SKM-1 (cell line): ENCODE data around the gene PTTG2.
"Not testable (repeated sequence)": the region's sequence is repeated elsewhere in the genome, so short reads cannot be mapped to it uniquely, and the experiment has no call there.

Experiments
- DNase-seq: peaks from one replicate; lab custom pipeline; 2025; ENCODE audit not compliant: unreplicated experiment; lab: John Stamatoyannopoulos, UW

PTTG2 gene

DNA sequence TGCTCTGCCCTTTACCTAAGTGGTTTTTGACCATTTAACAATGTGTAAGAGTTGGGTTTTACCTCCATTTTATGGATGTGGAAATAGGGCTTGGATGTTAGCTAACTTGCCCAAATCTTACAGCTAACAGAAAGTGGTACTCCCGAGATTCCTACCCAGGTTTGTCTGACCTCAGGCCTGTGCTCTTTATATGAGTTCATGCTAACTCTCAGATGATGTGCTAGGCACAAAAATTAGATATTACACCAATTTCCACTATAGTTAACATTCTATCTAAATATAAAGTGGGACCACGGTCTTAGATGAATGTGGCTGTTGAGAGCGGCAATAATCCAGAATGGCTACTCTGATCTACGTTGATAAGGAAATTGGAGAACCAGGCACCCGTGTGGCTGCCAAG is at the start of gene PTTG2:
Gene PTTG2 (plus strand): TSS at position 301 of the 400 bp plus-strand sequence. CDS start 37 bp downstream, at position 338.
- no peak for DNase-seq

DNA sequence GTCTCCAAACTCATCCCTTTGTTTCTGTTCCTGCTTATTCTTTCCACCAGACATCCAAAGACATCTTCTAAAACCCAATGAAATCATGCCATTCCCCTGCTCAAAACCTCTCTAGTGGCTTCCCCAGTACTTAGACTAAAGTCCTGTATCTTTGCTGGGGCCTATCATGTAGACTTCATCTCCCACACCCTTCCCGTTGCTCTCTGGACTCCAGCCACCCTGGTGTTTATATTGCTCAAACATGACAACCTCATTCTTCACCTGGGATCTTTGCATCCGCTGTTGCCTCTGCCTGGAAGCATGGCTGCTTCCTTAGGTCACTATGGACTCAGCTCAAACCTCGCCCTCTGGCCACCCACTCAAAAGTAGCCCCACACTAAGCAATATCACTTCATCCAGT is 45.7 kb upstream of the PTTG2 start:
- no peak for DNase-seq

DNA sequence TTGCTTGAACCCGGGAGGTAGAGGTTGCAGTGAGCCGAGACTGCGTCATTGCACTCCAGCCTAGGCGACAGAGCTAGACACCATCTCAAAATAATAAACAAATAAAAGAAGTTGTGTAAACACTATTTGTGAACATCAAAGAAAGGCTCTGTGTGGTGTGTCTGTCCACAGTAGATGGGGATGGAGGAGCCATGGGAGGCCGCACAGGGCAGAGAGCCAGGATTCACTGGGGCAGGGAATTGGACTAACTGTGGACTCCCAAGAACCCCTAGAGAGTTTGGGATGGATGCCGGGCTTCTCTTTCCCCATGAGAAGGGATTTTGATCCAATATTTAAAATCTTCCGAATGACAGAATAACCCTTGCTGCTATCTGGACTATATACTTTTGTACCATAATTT is 42.8 kb upstream of the PTTG2 start:
- DNase-seq = no peak

DNA sequence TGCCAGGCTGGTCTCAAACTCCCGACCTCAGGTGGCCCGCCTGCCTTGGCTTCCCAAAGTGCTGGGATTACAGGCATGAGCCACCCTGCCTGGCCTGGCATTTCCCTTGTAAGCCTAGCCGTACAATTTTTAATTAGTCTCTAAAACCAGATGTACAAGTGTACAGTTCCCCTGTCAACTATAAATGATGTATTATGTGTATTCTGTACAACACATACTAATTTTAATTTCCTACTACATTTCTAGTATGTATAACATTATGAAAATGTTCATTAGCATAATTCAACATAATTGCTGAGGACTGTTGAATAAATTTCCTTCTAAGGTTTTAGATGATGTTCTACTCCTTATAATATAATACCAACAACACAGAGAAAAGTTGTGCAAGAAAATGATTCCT is 41.5 kb upstream of the PTTG2 start:
- DNase-seq = no peak

DNA sequence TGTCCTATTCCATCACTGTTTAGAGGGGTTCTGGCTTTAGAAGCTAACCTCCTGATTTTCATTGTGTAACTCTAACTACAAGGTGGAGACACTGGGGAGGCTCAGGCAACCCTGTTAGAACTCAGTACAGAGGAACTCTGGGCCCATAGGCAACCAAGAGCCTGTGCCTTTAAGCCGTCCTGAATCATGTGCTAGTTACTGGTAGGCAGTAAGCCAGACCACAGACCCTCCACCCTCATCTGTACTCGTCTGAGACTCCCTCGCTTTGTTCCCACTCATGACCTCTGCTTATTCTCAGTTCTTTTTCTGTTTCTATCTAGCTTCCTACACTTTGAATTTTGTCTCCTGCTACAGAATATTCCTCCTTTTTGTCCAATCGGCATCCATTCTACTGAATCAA is 37.9 kb upstream of the PTTG2 start:
- no peak for DNase-seq

DNA sequence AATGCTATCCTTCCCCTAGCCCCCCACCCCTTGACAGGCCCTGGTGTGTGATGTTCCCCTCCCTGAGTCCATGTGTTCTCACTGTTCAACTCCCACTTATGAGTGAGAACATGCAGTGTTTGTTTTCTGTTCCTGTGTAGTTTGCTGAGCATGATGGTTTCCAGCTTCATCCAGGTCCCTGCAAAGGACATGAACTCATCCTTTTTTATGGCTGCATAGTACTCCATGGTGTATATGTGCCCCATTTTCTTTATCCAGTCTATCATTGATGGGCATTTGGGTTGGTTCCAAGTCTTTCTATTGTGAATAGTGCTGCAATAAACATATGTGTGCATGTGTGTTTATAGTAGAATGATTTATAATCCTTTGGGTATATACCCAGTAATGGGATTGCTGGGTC is 37.1 kb upstream of the PTTG2 start:
- DNase-seq = not testable (repeated sequence)

DNA sequence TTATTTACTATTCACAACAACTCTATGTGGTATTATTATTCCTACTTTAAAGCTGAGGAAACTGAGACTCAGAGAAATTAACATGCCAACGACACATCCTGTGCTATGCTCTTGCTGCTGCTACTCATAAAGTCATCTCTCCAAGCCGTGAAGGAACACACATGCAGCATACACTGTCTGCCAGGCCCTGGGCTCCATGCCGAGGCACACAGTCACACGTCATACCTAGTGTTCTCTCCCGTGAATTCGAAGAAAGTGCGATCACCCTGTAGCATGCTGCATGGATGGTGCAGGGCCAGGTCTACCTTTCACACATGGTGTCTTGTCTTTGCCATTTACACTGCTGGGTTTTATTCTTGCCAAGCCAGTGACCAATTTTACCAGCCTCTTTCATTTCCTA is 35.3 kb upstream of the PTTG2 start:
- no peak for DNase-seq

DNA sequence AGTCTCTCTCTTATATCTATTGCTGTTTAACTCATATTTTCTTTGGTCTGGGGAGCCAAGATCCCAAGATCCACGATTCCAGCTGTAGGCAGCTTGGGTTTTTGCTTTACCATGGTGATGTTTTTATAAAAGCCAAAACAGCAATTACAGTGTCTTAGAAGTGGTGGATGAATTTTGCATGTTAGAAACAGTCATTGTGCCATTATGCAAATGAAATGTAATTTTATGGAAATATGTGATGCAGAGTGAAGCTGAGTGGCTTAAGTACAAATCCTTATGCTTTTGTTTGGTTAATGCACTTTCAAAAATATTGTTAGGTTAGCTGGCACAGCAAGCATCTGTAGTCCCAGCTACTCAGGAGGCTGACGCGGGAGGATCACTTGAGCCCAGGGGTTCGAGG is 32.8 kb upstream of the PTTG2 start:
- no peak for DNase-seq

DNA sequence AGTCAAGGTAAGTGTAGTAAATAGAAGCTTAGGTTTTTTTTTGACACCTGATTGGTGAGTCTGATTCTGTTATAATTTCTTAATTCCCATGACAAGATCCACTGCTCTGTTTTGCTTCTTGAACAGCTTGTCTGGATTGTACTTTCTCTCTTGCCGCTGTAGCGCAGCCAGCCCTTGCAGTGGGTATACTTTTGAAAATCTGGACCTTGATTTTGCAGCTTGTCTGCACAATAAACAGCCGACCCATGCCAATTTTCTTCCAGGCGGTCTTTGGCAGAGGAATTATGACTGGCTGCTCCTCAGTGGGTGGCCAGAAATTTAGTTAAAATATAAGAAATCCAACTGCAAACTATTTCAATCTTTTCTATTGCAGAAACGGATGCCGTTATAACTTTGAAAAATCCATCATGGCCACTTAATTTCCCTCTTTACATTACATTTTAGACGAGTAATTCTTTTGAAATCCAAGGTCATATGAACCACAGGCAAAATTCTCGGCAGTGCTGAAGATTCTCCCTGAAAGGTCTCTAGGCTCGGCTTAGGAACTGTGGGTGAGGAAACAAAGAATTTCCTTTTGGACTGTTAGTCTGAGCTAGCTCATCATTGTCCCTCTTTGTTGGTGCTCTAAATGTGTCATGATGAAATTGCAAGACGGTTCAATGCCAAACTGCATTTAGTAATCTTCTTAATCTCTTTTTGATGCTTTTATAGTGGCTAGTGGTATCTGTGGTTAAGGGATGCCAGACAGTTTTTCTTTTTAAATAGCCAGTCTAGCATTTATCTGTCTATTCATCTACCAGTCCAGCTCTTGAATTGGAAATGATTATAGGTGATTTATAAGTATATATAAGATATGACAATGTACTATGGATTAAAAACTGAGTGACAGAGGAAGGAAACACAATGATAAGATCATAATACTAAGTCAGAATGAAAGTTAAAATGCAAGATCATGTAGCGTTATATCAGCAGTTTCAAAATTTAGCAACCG is 31.5 kb upstream of the PTTG2 start:
- no peak for DNase-seq

DNA sequence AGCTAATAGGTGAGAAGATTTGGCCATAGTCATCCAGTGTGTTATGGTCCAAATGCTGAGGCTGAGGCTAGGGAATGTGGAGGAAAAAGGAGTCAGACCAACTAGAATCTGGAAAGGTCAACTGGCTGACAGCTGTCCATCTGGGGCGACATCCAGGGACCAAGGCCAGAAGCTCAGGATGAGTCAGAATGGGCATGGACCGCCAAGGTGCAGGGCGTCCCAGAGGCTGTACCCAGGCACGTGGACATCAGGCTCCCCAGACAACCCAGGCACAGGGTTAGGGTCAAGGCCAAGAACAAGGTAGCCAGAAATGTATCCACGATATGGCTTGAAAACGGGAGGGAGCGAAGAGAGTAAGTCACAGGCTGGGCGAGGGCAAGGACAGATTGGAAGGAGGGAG is 26.1 kb upstream of the PTTG2 start:
- DNase-seq = no peak

DNA sequence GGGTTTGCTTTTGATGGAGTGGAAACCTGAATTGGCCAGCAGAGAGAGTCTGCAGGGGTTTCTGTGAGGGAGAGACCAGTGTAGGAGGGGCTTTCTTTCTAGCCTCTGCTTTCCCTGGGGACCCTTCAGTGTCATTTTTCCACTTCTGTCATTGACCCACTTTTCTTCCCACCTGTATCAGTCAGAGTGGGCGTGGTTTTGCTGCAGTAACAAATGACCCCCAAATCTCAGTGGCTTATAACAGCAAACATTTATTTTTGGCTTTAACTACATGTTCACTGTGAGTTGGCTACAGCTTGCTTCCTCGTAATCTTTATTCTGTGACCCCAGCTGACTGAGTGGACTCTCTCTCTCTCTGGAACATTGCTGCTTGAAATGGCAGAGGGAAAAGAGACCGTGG is 25.6 kb upstream of the PTTG2 start:
- DNase-seq = no peak

DNA sequence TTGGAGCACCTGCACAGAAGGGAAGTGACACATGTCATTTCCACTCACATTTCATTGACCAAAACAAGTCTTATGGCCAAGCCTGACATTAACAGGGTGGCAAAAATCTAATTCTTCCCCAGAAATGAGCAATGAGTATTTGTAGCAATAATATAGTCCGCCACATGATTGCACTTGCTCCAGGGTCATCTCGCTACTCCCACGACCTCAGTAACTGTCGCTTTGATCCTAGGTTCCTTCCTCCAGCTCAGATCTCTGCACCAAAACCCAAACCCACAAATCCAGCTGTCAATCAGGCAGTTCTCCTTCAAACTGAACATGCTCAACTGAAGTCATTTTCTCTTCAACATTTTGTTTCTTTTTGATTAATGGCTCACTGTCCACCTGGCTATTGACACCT is 25.2 kb upstream of the PTTG2 start:
- DNase-seq = no peak

DNA sequence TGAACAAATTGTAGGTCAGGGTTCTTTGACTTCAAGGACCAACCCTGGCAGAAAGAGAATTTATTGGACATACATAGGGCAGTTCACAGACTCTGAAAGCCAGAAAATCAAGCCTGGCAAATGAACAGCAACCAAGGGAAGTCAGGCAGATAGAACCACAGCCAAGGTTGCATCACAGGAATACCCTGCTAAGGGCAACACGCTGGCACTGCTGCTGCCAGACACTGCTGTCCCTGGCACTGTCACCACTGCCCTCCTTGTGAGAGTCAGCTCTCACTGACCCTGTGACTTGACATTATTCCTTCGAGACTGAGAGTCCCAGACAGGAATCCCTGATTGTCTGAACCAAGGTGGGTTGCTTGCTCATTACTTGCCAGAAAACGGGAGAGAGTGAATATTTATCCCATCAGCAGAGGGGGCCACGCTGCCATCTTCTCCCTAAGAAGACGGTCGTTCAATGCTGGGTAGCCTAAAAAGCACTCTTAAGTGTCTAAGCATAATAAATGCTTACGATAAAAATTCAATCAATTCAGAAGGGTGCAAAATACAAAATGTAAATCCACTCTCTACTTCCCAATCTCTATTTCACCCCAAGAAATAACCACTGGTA is 23.2 kb upstream of the PTTG2 start:
- DNase-seq = no peak

DNA sequence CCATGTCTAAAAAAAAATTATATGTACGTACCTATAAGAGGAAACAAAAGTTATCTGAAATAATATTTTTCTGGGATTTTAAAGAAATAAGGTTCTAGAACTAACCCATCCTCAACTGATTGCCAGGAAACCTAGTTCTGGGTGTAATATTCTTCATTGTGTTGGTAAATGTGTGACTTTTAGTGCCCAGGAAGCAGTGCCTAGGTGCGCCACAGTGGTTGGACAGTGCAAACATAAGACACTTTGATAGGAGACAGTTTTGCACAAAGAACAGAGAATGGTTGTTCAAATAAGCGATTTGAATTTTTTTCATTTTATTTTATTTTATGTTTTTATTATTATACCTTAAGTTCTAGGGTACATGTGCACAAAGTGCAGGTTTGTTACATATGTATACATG is 22.0 kb upstream of the PTTG2 start:
- DNase-seq = no peak

DNA sequence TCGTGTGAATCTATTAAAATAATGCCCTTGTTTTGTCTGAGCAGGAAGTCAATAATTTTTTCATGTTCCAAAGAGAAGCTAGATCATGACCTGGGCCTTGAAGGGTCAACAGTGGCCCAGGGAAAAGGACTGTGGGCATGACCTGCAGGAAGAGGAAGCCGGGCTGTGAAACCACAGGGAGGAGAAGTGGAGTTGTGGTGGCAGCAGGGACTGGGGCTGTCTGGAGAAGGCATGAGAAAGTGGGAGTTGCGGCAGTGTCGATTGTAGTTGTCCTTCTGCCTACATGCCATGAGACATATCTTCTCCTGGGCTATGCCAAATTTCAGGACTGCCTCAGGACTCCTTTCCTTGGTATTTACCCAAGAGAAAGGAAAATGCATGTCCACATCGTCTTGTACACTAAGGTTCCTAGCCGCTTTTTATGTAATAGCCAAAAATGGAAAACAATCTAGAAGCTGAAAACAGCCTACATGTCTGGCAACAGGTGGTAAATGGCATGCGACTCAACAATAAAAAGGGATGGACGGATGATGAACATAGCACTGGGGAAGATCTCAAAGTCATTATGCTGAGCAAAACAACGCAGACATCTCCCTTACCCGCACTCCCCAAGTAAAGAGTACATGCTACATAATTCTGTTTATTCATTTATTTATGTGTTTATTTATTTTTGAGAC is 13.6 kb upstream of the PTTG2 start:
- peak; percentile 62 for DNase-seq

DNA sequence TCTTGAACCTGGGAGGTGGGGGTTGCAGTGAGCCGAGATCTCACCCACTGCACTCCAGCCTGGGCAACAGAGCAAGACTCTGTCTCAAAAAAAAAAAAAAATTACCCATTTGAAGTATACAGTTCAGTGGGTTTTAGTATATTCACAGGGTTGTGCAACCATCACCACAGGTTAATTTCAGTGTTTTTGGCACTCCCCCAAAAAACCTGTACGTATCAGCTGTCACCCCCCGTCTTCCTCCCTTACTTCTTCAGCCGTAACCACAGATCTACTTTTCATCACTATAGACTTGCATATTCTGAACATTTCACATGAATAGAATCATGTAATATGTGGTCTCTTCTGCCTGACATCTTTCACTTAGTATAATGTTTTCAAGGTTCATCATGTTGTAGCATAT is 11.7 kb upstream of the PTTG2 start:
- no peak for DNase-seq

DNA sequence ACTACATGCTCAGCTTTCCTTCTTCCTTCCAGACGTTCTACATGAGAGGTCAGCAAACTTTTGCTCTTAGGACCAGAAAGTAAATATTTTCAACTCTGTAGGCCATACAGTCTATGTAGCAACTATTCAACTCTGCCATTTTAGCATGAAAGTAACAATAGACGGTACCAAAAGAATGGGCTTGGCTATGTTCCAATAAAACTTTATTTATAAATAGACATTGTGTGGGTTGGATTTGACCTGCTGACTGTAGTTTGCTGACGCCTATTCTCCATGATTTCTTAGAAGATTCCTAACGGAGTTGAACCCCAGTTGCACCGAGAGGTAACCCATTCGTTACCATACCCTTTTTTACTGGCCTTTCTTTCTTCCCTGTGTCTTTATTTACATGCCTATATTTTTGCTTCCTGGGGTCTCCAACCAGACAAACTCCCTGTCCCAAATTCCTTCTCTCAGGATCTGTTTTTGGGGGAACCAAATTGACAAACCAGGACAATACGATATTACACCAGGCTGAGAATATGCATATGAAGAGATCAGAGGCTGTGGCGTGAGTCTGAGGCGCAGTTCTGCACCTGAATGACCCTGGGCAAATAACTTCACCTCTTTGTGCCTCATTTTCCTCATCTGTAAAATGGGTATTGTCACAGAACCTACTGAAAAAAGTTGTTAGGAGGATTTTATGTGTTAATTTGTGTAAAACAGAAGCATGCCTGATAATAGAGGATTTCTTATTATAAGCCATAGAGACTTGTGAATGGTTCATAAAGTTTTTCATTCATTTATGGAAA is 10.4 kb upstream of the PTTG2 start:
- no peak for DNase-seq

DNA sequence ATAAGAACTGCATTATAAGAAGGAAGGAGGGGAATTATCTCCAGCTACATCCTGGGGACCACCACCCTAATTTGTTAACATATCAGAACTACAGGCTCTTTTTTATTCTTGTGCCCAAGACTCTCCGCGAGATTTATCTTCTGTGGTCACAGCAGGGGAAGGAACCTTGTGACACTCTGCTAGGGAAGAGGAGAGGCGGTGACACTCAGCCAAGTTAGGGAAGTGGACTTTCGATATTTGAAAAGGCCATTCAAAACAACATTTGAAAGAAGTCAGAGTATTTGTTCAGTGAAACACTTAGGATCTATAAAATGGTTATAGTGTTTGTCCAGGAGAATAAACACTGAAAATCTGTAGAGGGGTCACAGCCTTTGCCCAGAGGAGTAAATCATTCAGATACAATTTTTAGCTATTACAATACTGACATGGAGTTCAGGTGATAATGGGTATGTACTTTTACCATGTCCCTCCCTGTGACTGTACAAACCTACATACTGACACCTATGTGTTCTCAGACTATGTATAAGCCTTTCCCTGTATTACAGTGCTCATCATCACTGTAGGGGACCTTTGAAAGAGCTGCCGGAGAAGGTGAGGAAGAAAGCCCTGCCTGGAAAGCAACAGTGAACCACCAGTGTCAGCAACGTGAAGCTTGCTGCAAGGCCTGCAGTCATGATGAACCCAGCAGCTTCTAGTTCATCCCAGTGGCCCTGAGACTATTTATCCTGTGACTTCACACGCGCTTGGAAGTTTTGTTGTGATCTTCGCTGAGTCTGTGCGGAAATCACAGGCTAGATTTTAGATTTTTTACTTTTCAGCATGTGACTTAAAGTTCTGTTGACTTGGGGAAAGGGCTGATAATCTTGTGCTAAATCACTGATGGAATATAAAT is 8.5 kb upstream of the PTTG2 start:
- DNase-seq = peak; percentile 72

DNA sequence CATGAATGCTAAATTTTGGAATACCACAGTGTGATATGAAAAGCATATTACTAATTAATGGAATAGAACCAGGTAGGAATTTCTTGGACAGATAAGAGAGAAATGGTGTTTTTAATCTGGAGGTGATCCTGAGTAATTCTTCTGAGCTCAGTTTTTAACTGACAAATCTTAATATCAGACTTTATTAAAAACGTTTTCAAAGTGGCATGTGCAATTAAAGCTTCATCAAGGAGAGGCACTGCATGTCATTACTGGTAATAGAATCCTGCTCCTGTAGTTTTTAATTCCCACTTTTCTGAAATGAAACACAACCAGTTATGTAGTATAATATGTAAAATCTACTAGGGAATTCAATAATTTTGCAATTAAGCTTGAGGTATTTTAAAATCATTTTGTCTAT is 7.0 kb upstream of the PTTG2 start:
- DNase-seq = no peak

DNA sequence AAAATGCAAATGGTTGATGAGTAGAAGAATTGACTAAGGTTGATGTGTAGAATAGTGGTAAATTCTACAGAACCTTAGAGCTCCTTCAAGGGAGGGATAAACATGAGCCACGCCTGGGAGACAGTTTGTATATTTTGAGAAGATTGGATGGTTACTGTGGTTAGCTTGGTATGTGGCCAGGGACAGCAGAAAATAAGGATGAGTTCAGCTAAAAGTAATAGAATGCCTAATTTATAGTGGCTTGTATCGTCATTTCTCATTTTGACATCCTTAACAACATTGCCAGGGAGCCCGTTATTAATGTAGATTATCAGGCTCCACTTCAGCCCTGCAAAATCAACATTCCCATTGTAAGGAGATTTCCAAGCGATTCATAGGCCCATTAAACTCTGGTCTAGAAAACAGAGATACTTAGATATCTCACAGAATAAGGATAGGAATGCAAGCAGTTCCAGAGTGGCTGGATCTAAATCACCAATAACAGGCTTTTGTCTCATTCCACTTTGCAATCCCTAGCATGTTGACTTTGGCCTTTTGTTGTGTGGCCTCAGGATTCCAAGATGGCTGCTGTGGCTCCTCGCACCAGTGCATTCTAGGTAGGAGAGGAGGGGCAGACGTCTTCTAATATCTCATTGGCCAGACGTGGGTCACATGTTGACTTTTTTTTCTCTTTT is 6.4 kb upstream of the PTTG2 start:
- DNase-seq = no peak
